Transverse colon (tissue), 4 donors: ENCODE data around the gene CTNNA1. TPM values are rescaled to one million over a fixed set of nuclear protein-coding genes. Genes with fewer than 3 reads are reported as not detected.

ENCODE experiments used
- DNase-seq: peaks from one replicate; pipeline ENCODE4 v3.0.0-alpha.2; 2019
- H3K27ac ChIP-seq, 4 donors: fragments of 200-600 bp; sonication (generic); 2 replicates each; pipeline ENCODE4 v1.5.1; 2016 to 2018; ENCODE audit warnings: inconsistent platforms in 4 of 4
- H3K27me3 ChIP-seq: fragments of 200-600 bp; sonication (generic); 2 replicates; pipeline ENCODE4 v1.5.1; 2017; ENCODE audit warnings: inconsistent platforms
- H3K36me3 ChIP-seq, 4 donors: fragments of 200-600 bp; sonication (generic); 2 replicates each; pipeline ENCODE4 v1.5.1; 2017 to 2019; ENCODE audit warnings: inconsistent platforms in 4 of 4
- H3K4me1 ChIP-seq, 4 donors: fragments of 200-600 bp; sonication (generic); 2 replicates each; pipeline ENCODE4 v1.5.1; 2017 to 2020; ENCODE audit warnings: inconsistent platforms in 4 of 4
- H3K4me3 ChIP-seq, 4 donors: fragments of 200-600 bp; sonication (generic); 1 replicate in 1 of 4; 2 replicates in 3 of 4; pipeline versions ENCODE4 v1.5.1 to v1.6.1; 2017 to 2019; ENCODE audit warnings: inconsistent platforms in 4 of 4
- H3K9me3 ChIP-seq, 2 donors: fragments of 200-600 bp; sonication (generic); 2 replicates each; pipeline ENCODE4 v1.5.1; 2017 to 2019; ENCODE audit warnings: inconsistent platforms in 2 of 2
- EP300 ChIP-seq: sonication (generic); formaldehyde crosslinking; IDR thresholded peaks from one replicate; pipeline ENCODE4 v1.6.1; 2017; ENCODE audit warnings: antibody characterized with exemption, low read depth
- POLR2A ChIP-seq: fragments of 450-650 bp; IDR thresholded peaks from one replicate; pipeline ENCODE4 v1.6.1; 2016; ENCODE audit warnings: antibody characterized with exemption, mild to moderate bottlenecking, moderate library complexity
- POLR2AphosphoS5 ChIP-seq, 3 donors: sonication (generic); formaldehyde crosslinking; IDR thresholded peaks; one replicate each; pipeline ENCODE4 v1.6.1; 2016; ENCODE audit warnings: antibody characterized with exemption in 3 of 3
- WGBS, 2 donors: methylation state at CpG; one replicate each; pipeline ENCODE4 v1.1.5; 2018; ENCODE audit warnings: low coverage in 1 of 2; 5-methylcytosine and 5-hydroxymethylcytosine counted together
- in situ Hi-C, 4 donors: fragments of 200-750 bp; cut with MboI; loops; one replicate each; pipeline versions ENCODE4 v1.15.0 to v1.15.1; 2017; ENCODE audit warnings: low sequenced_read_pairs in 3 of 4, low pct_ligation_motif_present in 1 of 4, low pct_unique_long_range_greater_than_20kb in 1 of 4
- intact Hi-C: fragments of 100-400 bp; cut with DNase I; formaldehyde crosslinking; loops from one replicate; pipeline ENCODE4 v1.15.1; 2023; ENCODE audit warnings: low total_unique reads
- total RNA-seq, 4 donors: library from RNA; depleted of rRNA; stranded (reverse); fragments of >200 nt; gene quantifications; one replicate each; pipeline ENCODE4 v1.1.0, GENCODE V29; 2016
- TF ChIP-seq, protein P1 (sequence below), 5 experiments: fragments of 200-600 bp in 3 of 5; fragments of 450-650 bp in 2 of 5; sonication (generic) in 3 of 5; IDR thresholded peaks; 1 replicate in 2 of 5; 2 replicates in 3 of 5; pipeline ENCODE4 v1.5.1; 2016 to 2017; ENCODE audit warnings: antibody characterized with exemption in 5 of 5, inconsistent platforms in 3 of 5, mild to moderate bottlenecking in 2 of 5, moderate library complexity in 1 of 5

The CTNNA1 gene
- total RNA-seq, 4 donors from 2014 or later = 272 to 381 (median 316) TPM

DNA sequence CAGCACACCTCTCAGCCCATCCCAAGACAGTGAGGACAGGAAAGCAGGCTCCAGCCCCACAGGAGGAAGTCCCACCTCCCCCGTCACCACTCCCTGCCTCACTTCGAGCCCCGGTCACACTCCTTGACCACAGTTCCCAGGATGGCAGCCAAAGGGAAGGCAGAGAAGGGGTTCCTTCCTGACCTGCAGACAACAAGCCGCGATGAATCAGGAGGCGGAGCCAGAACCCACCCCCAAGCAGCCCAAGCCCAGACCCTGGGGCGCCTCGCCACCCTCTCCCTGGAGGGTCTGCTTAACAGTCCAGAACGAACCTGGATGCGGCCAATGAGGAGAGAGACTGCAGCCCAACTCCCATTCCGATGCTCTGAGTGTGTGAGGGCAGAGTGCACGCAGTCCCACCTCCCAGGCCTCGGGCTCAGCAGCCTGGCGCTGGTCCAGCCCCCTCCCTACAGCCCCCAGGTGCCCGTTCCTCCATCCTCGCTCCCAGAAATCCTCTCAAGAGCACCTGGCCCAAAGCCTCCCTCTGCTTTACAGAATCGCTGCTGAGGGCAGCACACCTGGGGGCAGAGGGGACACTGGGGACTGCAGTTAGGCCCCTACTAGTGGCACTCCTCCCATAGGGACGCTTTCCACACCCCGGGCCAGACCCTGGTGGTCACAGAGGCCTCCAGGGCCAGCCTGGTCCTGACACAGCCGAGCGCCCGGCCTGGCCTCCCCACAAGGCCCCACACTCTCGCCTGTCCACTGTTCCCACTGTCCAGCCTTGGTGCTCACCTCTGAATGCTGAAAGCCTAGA lies 191.5 kb downstream of the CTNNA1 start:
- Histone ChIP-seq H3K4me1 (no peaks in the 10 kb centered on the region), H3K27ac (no peak overlapping the region), H3K9me3 (no peaks in the 10 kb centered on the region), H3K4me3 (no peak overlapping the region), H3K36me3 (peaks cover 0 to 7% (median 2%) of the 10 kb centered on the region in 4 donors), H3K27me3 (no peaks in the 10 kb centered on the region)
- in situ Hi-C loops = no loop called here
- WGBS, 2 donors = 93% methylated on average over 23 of the region's 23 CpGs; no CpG with 5 or more reads in 1 of the 2 donors
- intact Hi-C loops = no loop called here
- no peak for TF ChIP-seq POLR2A
- no peak for TF ChIP-seq EP300
- TF ChIP-seq POLR2AphosphoS5 (IDR thresholded peaks at IDR 0.05) = no peak
- TF ChIP-seq, protein P1, sequence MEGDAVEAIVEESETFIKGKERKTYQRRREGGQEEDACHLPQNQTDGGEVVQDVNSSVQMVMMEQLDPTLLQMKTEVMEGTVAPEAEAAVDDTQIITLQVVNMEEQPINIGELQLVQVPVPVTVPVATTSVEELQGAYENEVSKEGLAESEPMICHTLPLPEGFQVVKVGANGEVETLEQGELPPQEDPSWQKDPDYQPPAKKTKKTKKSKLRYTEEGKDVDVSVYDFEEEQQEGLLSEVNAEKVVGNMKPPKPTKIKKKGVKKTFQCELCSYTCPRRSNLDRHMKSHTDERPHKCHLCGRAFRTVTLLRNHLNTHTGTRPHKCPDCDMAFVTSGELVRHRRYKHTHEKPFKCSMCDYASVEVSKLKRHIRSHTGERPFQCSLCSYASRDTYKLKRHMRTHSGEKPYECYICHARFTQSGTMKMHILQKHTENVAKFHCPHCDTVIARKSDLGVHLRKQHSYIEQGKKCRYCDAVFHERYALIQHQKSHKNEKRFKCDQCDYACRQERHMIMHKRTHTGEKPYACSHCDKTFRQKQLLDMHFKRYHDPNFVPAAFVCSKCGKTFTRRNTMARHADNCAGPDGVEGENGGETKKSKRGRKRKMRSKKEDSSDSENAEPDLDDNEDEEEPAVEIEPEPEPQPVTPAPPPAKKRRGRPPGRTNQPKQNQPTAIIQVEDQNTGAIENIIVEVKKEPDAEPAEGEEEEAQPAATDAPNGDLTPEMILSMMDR (IDR thresholded peaks at IDR 0.05) = no peak
- no peak for DNase-seq

DNA sequence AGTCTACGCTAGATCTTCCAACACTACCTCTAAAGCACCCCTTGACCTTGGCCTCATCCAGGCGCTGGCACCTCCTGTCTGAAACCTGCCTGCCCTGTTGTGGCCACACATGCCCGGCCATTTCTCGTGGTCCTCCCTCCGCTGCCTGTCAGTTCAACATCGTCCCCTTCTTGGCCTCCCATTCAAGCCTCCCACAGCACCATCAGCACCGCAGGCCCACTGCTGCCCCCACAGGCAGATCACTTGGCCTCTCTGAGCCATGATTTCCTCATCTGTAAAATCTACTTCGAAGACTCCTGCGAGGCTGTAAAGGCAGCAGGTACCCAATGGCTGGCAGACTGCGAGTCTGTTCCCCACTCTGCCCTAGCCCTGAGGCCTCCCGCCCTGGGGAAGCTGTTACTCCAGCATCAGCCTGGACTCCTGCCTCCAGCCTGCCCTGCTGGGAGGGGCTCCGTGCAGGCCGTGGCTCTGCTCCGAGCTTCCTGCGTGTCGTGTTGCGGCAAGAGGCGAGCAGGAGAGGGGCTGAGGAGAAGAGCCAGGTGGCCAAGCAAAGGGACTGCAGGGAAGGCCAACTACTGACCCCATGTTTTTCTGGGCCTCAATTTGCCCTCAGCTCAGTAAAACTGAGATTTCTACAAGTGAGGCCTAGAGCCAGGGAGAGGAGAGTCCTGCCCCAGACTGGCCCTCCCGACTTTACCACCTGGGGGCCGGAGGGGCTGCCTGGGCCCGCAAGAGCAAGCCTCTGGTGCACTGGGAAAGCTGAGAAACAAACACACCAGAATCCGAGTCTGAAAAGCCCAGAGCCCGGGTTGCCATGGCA lies 192.4 kb downstream of the CTNNA1 start:
- H3K27ac ChIP-seq = no peak overlapping the region
- no peak for DNase-seq
- no peak overlapping the region for H3K4me3 ChIP-seq
- H3K4me1 ChIP-seq = no peaks in the 10 kb centered on the region
- TF ChIP-seq, protein P1 (IDR thresholded peaks at IDR 0.05) = no peak
- no peak for TF ChIP-seq EP300
- intact Hi-C loops = no loop called here
- peaks cover 0 to 7% (median 2%) of the 10 kb centered on the region in 4 donors for H3K36me3 ChIP-seq
- in situ Hi-C loops = no loop called here
- no peaks in the 10 kb centered on the region for H3K9me3 ChIP-seq
- WGBS, 2 donors = 86 to 88% methylated on average over 6 to 23 of the region's 23 CpGs
- no peaks in the 10 kb centered on the region for H3K27me3 ChIP-seq

DNA sequence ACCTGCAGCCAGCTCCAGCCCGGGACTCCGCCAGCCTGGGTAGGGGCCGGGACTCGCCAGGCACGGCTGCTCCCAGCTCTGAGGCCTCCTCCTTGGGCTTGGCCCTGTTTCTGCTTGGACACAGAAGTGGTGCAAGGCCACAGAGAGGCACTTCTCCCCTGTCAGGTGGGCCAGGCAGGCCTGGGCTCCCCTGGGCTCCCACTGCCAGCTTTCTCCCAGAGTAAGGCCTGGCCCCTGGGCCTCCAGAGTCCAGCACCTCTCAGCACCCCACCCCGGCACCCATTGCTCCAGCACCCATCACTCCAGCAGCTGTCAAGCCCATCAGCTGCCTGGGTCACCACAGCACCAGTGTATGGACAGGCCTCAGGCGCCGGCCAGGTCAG lies 193.0 kb downstream of the CTNNA1 start:
- in situ Hi-C loops = no loop called here
- H3K27ac ChIP-seq = no peak overlapping the region
- no peaks in the 10 kb centered on the region for H3K9me3 ChIP-seq
- intact Hi-C loops = no loop called here
- H3K4me3 ChIP-seq = no peak overlapping the region
- TF ChIP-seq, protein P1 (IDR thresholded peaks at IDR 0.05) = no peak
- TF ChIP-seq POLR2A (no peak), EP300 (no peak), POLR2AphosphoS5 (IDR thresholded peaks at IDR 0.05) (no peak)
- H3K4me1 ChIP-seq = no peaks in the 10 kb centered on the region
- 88% methylated on average over 8 of the region's 8 CpGs; no CpG with 5 or more reads in 1 of the 2 donors for WGBS, 2 donors
- no peak for DNase-seq
- H3K36me3 ChIP-seq = peaks cover 0 to 7% (median 2%) of the 10 kb centered on the region in 4 donors
- no peaks in the 10 kb centered on the region for H3K27me3 ChIP-seq

GRCh38 chr5:138946831-138947560 lies 193.8 kb downstream of the CTNNA1 start:
- TF ChIP-seq POLR2AphosphoS5 (IDR thresholded peaks at IDR 0.05) = no peak
- no peak for TF ChIP-seq EP300
- TF ChIP-seq, protein P1 (IDR thresholded peaks at IDR 0.05) = no peak
- no peak for TF ChIP-seq POLR2A
- WGBS, 2 donors = 96% methylated on average over 20 of the region's 20 CpGs; no CpG with 5 or more reads in 1 of the 2 donors
- H3K27ac ChIP-seq = no peak overlapping the region

More at GRCh38 chr5:138946831-138947560, 193.8 kb downstream of the CTNNA1 start:
- DNase-seq = no peak
- Histone ChIP-seq H3K36me3 (peaks cover 0 to 7% (median 2%) of the 10 kb centered on the region in 4 donors), H3K4me1 (peaks cover 0 to 1% (median 0%) of the 10 kb centered on the region in 4 donors), H3K4me3 (no peak overlapping the region), H3K27me3 (no peaks in the 10 kb centered on the region), H3K9me3 (no peaks in the 10 kb centered on the region)
- in situ Hi-C loops = no loop called here
- intact Hi-C loops = no loop called here
